Osteoblast (primary cell): ENCODE results near the gene C2. TPM values are rescaled to one million over a fixed set of nuclear protein-coding genes. Genes with fewer than 3 reads are reported as not detected.
A peak's percentile ranks its signal among the peaks of the same experiment; 100 is the strongest.

Experiments
- DNase-seq: peaks from one replicate; pipeline ENCODE4 v3.0.0; 2011; ENCODE audit warnings: low spot score, mixed read lengths; ENCODE audit not compliant: insufficient read length; ENCODE audit errors: missing footprints
- H2AFZ ChIP-seq: 2 replicates; pipeline ENCODE4 v1.6.0; 2011; ENCODE audit warnings: mild to moderate bottlenecking, low read length
- H3K27ac ChIP-seq: 2 replicates; pipeline ENCODE4 v1.5.1; 2011; ENCODE audit warnings: mild to moderate bottlenecking, low read depth, low read length, moderate library complexity
- H3K27me3 ChIP-seq: 2 replicates; pipeline ENCODE4 v1.6.0; 2012; ENCODE audit warnings: mild to moderate bottlenecking, control low read depth, inconsistent platforms, low read length, moderate library complexity; ENCODE audit not compliant: insufficient read depth
- H3K36me3 ChIP-seq: 2 replicates; pipeline ENCODE4 v1.5.1; 2011; ENCODE audit warnings: mild to moderate bottlenecking, low read length, control low read depth, moderate library complexity; ENCODE audit not compliant: insufficient read depth
- H3K4me1 ChIP-seq: 2 replicates; pipeline ENCODE4 v1.5.1; 2011; ENCODE audit warnings: mild to moderate bottlenecking, low read length, control low read depth, moderate library complexity; ENCODE audit not compliant: insufficient read depth
- H3K4me2 ChIP-seq: 2 replicates; pipeline ENCODE4 v1.6.0; 2011; ENCODE audit warnings: mild to moderate bottlenecking, low read length; ENCODE audit not compliant: insufficient read depth
- H3K4me3 ChIP-seq: fragments of 200-600 bp; sonication (generic); 3 replicates; pipeline ENCODE4 v1.5.1; 2012; ENCODE audit warnings: mild to moderate bottlenecking, low read length, inconsistent platforms; ENCODE audit not compliant: insufficient read depth
- H3K79me2 ChIP-seq: 2 replicates; pipeline ENCODE4 v1.6.0; 2012; ENCODE audit warnings: mild to moderate bottlenecking, low read length, control low read depth, inconsistent platforms; ENCODE audit not compliant: insufficient read depth
- H3K9me3 ChIP-seq: 2 replicates; pipeline ENCODE4 v1.5.1; 2011; ENCODE audit warnings: low read depth, low read length, control low read depth
- H4K20me1 ChIP-seq: 2 replicates; pipeline ENCODE4 v1.6.0; 2012; ENCODE audit warnings: mild to moderate bottlenecking, low read length, control low read depth; ENCODE audit not compliant: insufficient read depth
- total RNA-seq: library from RNA; depleted of rRNA; stranded (reverse); fragments of >200 nt; gene quantifications from 2 replicates; pipeline ENCODE4 v1.2.3, GENCODE V29; 2012
- TF ChIP-seq, protein P1 (sequence below): IDR thresholded peaks from 2 replicates; pipeline ENCODE4 v1.5.1; 2011; ENCODE audit warnings: mild to moderate bottlenecking, low read depth, low read length, moderate library complexity; ENCODE audit errors: extremely low read depth

Gene C2
- total RNA-seq, 1 donor: 12.7 TPM

DNA sequence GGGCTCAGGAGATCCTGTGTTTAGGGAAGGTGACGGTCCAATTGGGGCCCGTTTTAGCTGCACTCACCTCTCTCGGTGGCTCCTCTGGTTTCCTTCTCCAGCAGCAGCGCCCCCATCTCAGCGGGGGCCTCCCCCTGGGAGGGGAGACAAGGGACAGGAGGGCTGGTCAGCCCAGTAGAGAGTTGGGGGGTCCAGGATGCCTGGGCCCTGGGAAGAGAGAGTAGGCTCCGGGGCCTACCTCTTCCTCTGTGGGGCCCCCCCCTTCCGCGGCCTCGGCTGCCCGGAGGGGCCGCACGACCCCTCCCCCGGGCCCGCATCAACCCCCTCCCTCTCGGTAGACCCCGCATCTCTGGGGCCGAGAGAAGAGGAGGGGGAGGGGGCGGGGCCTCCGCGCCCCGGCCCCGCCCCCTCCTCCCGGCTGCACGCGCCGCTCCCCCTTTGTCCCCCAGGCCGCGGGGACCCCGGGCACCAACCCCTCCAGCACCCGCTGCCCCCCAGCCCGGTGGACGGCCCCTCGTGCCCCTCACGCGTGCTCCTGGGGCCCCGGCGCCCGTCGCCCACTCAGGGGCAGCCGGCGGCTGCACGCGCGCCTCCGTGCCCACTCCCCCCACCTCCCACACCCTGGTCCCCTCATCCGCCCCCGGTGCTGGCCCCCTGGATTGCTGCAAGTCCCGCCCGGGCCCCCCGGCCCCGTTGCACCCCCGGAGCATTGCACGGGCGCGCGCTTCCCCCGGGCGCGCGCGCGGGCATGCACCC lies 30.5 kb upstream of the C2 start:
- Histone ChIP-seq H3K79me2 (peaks cover 13% of the 10 kb centered on the region), H3K36me3 (peaks cover 28% of the 10 kb centered on the region), H3K4me3 (peak overlapping the region; percentile 87), H3K27ac (peak overlapping the region; percentile 3), H3K4me2 (peak overlapping the region; percentile 87), H3K4me1 (peaks cover 12% of the 10 kb centered on the region), H2AFZ (peak overlapping the region; percentile 73), H3K9me3 (no peaks in the 10 kb centered on the region), H3K27me3 (no peaks in the 10 kb centered on the region), H4K20me1 (no peaks in the 10 kb centered on the region)
- DNase-seq: peak; percentile 81
- TF ChIP-seq, protein P1, sequence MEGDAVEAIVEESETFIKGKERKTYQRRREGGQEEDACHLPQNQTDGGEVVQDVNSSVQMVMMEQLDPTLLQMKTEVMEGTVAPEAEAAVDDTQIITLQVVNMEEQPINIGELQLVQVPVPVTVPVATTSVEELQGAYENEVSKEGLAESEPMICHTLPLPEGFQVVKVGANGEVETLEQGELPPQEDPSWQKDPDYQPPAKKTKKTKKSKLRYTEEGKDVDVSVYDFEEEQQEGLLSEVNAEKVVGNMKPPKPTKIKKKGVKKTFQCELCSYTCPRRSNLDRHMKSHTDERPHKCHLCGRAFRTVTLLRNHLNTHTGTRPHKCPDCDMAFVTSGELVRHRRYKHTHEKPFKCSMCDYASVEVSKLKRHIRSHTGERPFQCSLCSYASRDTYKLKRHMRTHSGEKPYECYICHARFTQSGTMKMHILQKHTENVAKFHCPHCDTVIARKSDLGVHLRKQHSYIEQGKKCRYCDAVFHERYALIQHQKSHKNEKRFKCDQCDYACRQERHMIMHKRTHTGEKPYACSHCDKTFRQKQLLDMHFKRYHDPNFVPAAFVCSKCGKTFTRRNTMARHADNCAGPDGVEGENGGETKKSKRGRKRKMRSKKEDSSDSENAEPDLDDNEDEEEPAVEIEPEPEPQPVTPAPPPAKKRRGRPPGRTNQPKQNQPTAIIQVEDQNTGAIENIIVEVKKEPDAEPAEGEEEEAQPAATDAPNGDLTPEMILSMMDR: no peak

DNA sequence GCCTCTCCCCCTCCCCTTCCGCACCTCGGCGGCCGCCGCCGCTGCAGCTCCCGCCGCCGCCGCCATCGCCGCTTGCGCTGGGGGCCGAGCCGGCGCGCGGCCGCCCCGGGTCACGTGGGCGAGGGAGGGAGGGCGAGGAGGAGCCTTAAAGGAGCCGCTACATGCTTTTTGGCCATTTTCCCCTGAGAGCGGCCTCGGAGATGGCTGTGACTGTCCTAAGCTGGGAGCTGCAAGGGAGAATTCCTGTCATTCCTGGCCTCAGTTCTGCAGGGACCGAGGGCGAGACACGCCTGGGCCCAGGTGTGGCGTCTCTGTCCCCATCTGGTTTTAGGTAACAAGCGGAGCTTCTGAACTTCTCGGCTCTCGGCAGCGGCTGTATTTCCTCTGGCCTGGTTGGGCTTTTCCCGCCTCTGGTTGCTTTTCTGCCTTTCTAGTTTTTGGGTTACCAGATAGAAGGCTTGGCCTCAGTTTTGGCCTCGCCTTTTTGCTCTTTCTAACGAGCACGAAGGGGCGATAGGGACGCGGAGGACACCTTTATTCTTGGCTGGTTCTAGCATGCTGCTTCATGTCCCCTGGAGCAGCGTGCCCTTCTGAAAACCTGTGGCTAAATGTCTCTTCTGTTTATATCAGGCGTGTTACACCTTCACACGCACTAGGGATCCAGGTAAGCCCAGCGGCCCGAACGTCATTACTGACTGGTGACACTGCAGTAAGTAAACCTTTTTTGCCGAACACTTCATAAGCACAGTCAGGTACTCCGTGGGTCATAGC lies 29.7 kb upstream of the C2 start, which contains the start of gene EHMT2:
TSS of gene EHMT2 (minus strand) at position 87 of the 771 bp plus-strand sequence. CDS start at position 66, 21 bp downstream.
- H3K27me3 ChIP-seq: no peaks in the 10 kb centered on the region
- no peaks in the 10 kb centered on the region for H4K20me1 ChIP-seq
- peaks cover 13% of the 10 kb centered on the region for H3K79me2 ChIP-seq
- peak within 1 kb of the TSS; percentile 65 for H3K27ac ChIP-seq
- H2AFZ ChIP-seq: peak within 1 kb of the TSS; percentile 94
- peaks cover 18% of the 10 kb centered on the region for H3K4me1 ChIP-seq
- H3K9me3 ChIP-seq: no peaks in the 10 kb centered on the region
- TF ChIP-seq, protein P1: no peak
- peaks cover 21% of the 10 kb centered on the region for H3K36me3 ChIP-seq
- peak; percentile 99 for DNase-seq
- peak within 1 kb of the TSS; percentile 90 for H3K4me2 ChIP-seq
- peak within 1 kb of the TSS; percentile 87 for H3K4me3 ChIP-seq

DNA sequence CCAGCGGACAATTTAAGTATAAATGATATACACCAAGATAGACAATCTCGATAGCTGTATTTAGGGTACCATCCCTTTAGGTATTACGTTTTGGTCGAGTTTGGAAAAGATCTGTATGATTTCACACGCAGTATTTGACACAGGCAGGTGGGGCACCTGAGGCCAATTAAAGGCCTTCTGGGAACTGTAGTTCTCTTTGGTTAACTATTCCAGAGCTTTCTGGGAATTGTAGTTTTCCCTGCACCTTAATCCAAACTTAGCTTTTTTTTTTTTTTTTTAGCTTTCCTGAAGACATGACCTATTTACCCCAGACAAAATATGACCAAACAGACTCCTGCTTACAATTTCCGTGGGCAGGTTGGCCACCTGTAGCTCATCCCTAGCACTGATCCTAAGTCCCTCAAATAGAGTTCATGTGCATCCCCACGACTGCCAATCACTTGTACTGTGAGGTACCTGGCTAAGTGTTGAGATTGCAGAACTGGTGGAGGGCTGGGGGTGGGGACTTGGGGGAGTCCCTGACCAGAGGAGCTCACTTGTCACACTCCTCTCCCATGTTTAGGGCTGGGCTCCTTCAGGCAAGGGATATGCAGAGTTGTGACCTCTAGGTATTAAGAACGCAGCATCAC lies 29.0 kb upstream of the C2 start:
- peak; percentile 66 for DNase-seq
- H2AFZ ChIP-seq: peak overlapping the region; percentile 94
- no peak overlapping the region for H3K27ac ChIP-seq

More for the DNA sequence above, 29.0 kb upstream of the C2 start:
- Histone ChIP-seq H3K79me2 (peaks cover 13% of the 10 kb centered on the region), H3K27me3 (no peaks in the 10 kb centered on the region), H3K9me3 (no peaks in the 10 kb centered on the region), H3K4me2 (peak overlapping the region; percentile 90), H3K36me3 (peaks cover 14% of the 10 kb centered on the region), H4K20me1 (no peaks in the 10 kb centered on the region), H3K4me1 (peaks cover 20% of the 10 kb centered on the region), H3K4me3 (peak overlapping the region; percentile 87)
- TF ChIP-seq, protein P1: no peak
